ENCODE results near the gene SLC22A23.

SLC22A23 gene

DNA sequence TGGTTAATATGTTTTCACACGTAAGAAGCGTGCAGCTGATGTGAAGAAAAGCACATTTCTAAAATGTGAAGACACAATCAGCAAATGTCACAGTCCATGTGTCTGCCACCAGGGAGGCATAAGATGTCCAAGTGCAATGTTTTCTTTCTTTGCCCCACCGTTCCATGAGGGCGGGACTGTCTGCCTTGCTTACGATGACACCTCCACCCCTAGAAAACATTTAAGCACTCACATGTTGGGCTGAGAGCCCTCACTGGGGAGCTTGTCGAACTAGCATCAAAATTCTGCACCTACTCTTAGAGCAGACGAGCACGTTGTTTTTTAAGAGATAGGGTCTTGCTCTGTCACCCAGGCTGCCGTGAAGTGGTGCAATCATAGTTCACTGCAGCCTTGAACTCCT is 140.5 kb downstream of the SLC22A23 start:
- no peak overlapping the region for H3K27ac ChIP-seq (ENCODE audit: low read depth, low read length)
- H3K9ac ChIP-seq (ENCODE audit: low read length) = no peak overlapping the region
- H3K36me3 ChIP-seq (ENCODE audit: control insufficient read depth, insufficient read depth, low read length) = peaks cover 4% of the 10 kb centered on the region
- no peaks in the 10 kb centered on the region for H3K27me3 ChIP-seq (ENCODE audit: control insufficient read depth, insufficient read depth, low read length)
- no peaks in the 10 kb centered on the region for H3K4me1 ChIP-seq (ENCODE audit: control insufficient read depth, insufficient read depth, low read length)
- H3K4me3 ChIP-seq (ENCODE audit: low read length) = no peak overlapping the region

DNA sequence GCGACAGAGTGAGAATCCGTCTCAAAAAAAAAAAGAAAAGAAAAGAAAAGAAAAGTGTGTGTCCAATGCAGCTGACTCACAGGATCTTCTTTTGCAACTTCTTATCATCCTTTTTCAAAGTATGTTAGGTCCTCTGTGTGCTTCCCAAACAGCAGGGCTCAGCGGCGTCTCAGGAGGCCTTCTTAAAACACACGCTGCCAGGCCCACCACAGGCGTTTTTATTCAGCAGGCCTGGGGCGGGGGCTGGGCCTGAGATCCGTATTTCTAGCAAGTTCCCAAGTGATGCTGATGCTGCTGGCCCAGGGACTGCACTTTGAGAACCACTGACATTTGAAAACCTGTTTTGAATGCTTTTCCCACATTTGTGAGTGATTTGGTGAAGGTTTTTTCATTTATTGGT is 141.0 kb downstream of the SLC22A23 start:
- H3K4me3 ChIP-seq (ENCODE audit: low read length) = no peak overlapping the region
- no peaks in the 10 kb centered on the region for H3K4me1 ChIP-seq (ENCODE audit: control insufficient read depth, insufficient read depth, low read length)
- peaks cover 4% of the 10 kb centered on the region for H3K36me3 ChIP-seq (ENCODE audit: control insufficient read depth, insufficient read depth, low read length)
- no peak overlapping the region for H3K27ac ChIP-seq (ENCODE audit: low read depth, low read length)
- H3K27me3 ChIP-seq (ENCODE audit: control insufficient read depth, insufficient read depth, low read length) = no peaks in the 10 kb centered on the region
- H3K9ac ChIP-seq (ENCODE audit: low read length) = no peak overlapping the region

DNA sequence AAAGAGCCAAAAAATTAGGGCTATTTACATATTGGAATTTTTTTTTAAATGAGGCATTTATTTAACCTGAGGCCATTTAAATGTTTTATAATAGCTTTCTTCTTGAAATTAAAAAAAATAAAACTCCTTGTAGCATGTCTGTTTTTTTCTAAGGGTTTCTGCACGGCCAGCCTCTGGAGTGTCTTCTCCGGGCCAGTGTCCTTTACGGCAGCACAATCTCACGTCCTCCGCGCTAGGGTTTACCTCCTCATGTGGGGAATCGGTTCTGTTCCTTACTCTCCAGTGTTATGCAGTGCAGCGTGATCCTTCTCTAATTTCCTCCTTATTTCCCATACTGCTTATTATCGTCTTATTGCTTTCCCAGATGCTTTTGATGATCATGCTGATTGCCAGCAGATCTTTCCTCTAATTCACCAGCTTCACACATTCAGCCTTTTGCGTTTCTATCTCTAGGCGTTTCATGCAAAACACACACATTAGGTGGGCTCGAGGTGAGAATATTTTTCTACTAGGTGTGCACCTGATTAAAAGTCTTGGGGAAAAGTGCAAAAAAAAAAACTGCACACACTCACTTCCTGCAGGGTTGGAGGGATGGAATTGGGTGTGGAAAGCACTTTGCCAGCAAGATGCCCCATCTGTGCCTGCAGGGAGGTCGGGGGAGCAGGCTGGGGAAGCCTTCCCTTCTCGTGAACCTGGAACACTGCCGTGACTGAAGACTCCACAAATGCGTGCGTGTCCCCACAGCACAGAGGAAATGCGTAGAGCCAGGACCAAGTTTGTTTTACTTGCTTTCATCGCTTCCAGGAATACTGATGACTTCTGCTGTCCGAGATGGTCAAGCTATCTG is 142.0 kb downstream of the SLC22A23 start:
- H3K27me3 ChIP-seq (ENCODE audit: control insufficient read depth, insufficient read depth, low read length) = no peaks in the 10 kb centered on the region
- H3K27ac ChIP-seq (ENCODE audit: low read depth, low read length) = no peak overlapping the region
- H3K4me1 ChIP-seq (ENCODE audit: control insufficient read depth, insufficient read depth, low read length) = no peaks in the 10 kb centered on the region
- no peak overlapping the region for H3K4me3 ChIP-seq (ENCODE audit: low read length)
- no peak overlapping the region for H3K9ac ChIP-seq (ENCODE audit: low read length)
- peaks cover 4% of the 10 kb centered on the region for H3K36me3 ChIP-seq (ENCODE audit: control insufficient read depth, insufficient read depth, low read length)

DNA sequence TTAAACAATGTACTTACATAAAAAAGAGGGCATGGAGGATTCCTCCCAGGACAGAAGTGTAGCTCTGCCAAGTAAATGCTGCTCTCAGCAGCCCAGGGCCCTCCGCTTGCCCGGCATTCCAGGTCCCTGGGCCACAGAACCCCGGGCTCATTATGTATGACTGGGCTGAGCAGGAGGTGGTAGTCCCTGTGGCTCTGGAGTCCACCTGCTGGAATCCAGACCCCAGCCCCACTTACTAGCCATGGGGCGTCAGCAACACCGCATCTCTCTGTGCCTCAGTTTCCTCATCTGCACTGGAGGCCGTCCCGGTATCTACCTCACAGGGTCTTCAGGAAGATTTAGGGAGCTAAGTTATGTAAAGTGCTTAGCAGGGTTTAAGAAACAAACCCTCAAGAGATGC is 142.7 kb downstream of the SLC22A23 start:
- Histone ChIP-seq H3K27me3 (ENCODE audit: control insufficient read depth, insufficient read depth, low read length) (no peaks in the 10 kb centered on the region), H3K36me3 (ENCODE audit: control insufficient read depth, insufficient read depth, low read length) (peaks cover 4% of the 10 kb centered on the region), H3K9ac (ENCODE audit: low read length) (no peak overlapping the region), H3K4me1 (ENCODE audit: control insufficient read depth, insufficient read depth, low read length) (no peaks in the 10 kb centered on the region), H3K4me3 (ENCODE audit: low read length) (no peak overlapping the region), H3K27ac (ENCODE audit: low read depth, low read length) (no peak overlapping the region)

DNA sequence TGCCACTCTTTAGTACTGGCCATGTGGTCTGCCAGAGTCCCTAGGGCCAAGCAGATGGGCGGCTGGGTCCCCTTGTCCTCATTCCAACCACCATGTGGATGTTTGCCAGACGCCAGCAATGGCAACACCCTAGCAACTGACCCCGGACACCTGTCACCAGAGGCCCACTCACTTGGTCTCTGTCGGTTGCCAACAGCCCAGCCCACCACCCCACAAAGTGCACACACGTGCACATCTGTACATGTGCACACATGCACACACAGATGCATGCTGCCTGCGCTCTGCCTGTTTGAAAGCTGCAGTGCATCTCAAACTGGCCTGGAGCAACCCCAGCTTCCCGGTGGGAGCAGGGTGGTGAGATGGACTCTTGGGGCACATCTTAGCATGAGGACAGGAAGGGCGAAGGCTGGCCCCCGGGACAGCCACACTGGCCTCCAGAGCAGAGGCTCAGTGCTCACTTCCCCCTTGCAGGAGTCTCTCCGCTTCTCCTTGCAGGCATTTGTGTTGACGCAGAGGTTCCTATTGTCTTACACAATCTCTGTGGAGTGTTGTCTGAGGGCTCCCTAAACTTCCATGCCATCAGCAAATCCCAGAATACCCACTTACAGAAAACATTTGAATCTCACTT is 144.1 kb downstream of the SLC22A23 start:
- H3K4me3 ChIP-seq (ENCODE audit: low read length) = no peak overlapping the region
- H3K4me1 ChIP-seq (ENCODE audit: control insufficient read depth, insufficient read depth, low read length) = no peaks in the 10 kb centered on the region
- H3K27me3 ChIP-seq (ENCODE audit: control insufficient read depth, insufficient read depth, low read length) = no peaks in the 10 kb centered on the region
- no peaks in the 10 kb centered on the region for H3K36me3 ChIP-seq (ENCODE audit: control insufficient read depth, insufficient read depth, low read length)
- no peak overlapping the region for H3K27ac ChIP-seq (ENCODE audit: low read depth, low read length)
- H3K9ac ChIP-seq (ENCODE audit: low read length) = no peak overlapping the region

DNA sequence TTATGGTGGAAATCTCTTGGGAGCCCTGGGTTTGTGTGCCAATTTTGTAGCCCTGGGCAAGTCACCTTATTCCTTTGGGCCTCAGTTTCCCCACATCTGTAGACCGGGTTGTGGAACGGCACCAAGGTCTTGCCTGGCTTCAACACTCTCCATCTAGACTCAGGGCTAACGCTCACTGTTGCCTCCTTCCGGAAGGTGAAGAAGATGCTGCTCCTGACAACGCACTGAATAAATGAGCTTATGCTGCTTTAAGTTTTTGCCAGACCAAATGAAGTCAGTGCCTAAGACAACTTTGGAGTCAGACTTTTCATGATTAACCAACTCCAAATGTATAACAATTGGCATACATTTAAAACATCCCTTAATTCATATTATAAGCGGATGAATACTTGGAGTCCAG is 145.0 kb downstream of the SLC22A23 start:
- Histone ChIP-seq H3K27me3 (ENCODE audit: control insufficient read depth, insufficient read depth, low read length) (no peaks in the 10 kb centered on the region), H3K27ac (ENCODE audit: low read depth, low read length) (no peak overlapping the region), H3K4me1 (ENCODE audit: control insufficient read depth, insufficient read depth, low read length) (no peaks in the 10 kb centered on the region), H3K9ac (ENCODE audit: low read length) (no peak overlapping the region), H3K4me3 (ENCODE audit: low read length) (no peak overlapping the region), H3K36me3 (ENCODE audit: control insufficient read depth, insufficient read depth, low read length) (no peaks in the 10 kb centered on the region)

DNA sequence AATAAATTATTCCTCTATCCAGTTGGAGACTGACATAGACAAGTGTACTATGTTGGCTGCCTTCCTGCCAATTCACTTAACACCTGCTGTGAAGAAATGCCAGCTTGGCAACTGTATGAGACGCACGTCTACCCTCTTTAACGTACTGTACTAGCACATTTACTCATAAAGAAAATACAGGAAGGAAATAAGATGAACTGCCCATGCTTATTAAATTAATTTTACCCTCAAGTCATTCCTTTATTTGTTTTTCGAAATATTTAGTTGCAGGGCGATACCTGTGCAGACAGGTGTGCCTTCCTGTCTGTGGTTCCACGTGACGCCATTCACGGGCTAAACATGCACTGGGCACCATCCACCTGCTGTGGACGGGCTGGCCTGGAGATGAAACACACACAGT is 146.1 kb downstream of the SLC22A23 start:
- H3K36me3 ChIP-seq (ENCODE audit: control insufficient read depth, insufficient read depth, low read length) = no peaks in the 10 kb centered on the region
- H3K9ac ChIP-seq (ENCODE audit: low read length) = no peak overlapping the region
- H3K27me3 ChIP-seq (ENCODE audit: control insufficient read depth, insufficient read depth, low read length) = no peaks in the 10 kb centered on the region
- H3K4me1 ChIP-seq (ENCODE audit: control insufficient read depth, insufficient read depth, low read length) = no peaks in the 10 kb centered on the region
- H3K4me3 ChIP-seq (ENCODE audit: low read length) = no peak overlapping the region
- no peak overlapping the region for H3K27ac ChIP-seq (ENCODE audit: low read depth, low read length)

DNA sequence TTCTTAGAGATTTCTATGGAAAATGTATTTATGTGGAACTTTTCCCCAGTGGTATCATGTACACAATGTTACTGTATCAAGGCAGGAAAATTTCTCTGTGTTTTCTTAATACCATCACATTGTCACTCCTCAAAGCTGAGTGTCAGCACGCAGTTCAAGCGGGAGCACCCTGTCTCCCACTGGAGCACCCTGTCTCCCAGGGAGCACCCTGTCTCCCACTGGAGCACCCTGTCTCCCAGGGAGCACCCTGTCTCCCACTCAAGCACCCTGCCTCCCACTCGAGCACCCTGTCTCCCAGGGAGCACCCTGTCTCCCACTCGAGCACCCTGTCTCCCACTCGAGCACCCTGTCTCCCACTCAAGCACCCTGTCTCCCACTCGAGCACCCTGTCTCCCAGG is 146.8 kb downstream of the SLC22A23 start:
- Histone ChIP-seq H3K36me3 (ENCODE audit: control insufficient read depth, insufficient read depth, low read length) (no peaks in the 10 kb centered on the region), H3K4me3 (ENCODE audit: low read length) (no peak overlapping the region), H3K27ac (ENCODE audit: low read depth, low read length) (no peak overlapping the region), H3K9ac (ENCODE audit: low read length) (no peak overlapping the region), H3K27me3 (ENCODE audit: control insufficient read depth, insufficient read depth, low read length) (no peaks in the 10 kb centered on the region), H3K4me1 (ENCODE audit: control insufficient read depth, insufficient read depth, low read length) (no peaks in the 10 kb centered on the region)

DNA sequence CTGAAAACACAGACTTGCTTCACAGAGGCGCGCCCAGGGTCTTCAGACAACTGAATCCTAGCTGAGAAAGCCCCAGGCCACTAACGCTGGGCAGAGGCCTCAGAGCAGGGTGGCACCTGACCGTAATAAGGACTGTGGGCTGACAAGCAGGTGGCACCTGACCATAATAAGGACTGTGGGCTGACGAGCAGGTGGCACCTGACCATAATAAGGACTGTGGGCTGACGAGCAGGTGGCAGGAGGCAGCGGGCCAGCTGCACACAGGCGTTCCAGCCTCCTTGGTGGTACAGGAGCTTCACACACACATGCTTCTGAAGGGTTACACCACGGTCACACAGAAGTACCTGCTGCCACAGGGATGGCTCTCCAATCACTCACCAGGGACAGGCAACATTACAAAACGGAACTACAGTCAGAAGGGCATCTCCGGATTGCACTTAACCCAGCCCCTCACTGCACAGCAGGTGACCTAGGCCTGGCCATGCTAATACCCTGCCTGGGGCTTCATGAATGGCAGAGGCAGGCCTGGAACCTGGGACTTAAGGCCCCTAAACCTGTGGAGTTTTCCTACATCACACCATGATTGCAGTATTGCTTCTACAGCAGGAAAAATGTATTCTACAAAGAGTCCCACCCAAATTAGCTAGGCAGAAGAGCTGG is 147.3 kb downstream of the SLC22A23 start:
- Histone ChIP-seq H3K36me3 (ENCODE audit: control insufficient read depth, insufficient read depth, low read length) (no peaks in the 10 kb centered on the region), H3K4me1 (ENCODE audit: control insufficient read depth, insufficient read depth, low read length) (no peaks in the 10 kb centered on the region), H3K27me3 (ENCODE audit: control insufficient read depth, insufficient read depth, low read length) (no peaks in the 10 kb centered on the region), H3K27ac (ENCODE audit: low read depth, low read length) (no peak overlapping the region), H3K9ac (ENCODE audit: low read length) (no peak overlapping the region), H3K4me3 (ENCODE audit: low read length) (no peak overlapping the region)

DNA sequence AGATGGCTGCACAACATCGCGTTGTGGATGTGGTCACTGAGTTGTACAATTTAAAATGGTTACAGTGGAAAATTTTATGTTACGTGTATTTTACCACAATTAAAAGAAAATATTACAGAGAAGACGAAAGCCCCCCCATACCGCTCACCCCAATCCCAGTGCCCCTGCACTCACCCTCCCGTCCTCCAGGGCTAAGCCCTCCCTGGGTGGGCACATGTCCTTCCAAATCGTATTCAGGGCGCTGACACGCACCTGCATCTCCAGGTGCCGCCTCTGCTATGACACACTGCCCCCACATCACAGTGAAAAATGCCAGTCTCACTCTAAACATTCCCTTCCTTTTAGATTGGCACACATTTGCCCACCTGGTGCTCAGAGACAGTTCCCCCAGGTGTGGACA is 148.7 kb downstream of the SLC22A23 start:
- Histone ChIP-seq H3K4me3 (ENCODE audit: low read length) (no peak overlapping the region), H3K27ac (ENCODE audit: low read depth, low read length) (no peak overlapping the region), H3K4me1 (ENCODE audit: control insufficient read depth, insufficient read depth, low read length) (no peaks in the 10 kb centered on the region), H3K36me3 (ENCODE audit: control insufficient read depth, insufficient read depth, low read length) (peaks cover 4% of the 10 kb centered on the region), H3K9ac (ENCODE audit: low read length) (no peak overlapping the region), H3K27me3 (ENCODE audit: control insufficient read depth, insufficient read depth, low read length) (no peaks in the 10 kb centered on the region)

DNA sequence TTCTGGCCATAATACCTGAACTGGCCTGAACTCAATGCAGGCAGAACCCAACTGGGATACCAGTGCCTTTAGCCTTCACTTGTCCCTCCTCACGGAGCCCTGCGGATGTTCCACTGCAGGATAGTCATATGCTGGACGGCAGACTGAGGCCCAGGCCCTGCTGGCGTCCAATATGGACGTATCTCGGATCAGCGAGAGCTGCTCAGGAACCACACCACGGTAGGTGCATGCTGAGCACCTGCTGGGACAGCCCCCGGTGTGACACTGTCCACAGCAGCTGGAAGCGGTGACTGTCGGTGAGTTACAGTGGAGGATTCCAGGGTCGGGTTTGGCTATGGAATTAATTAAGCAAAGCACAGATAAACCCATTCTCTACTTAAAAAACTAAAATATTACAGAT is 149.4 kb downstream of the SLC22A23 start:
- no peak overlapping the region for H3K4me3 ChIP-seq (ENCODE audit: low read length)
- no peak overlapping the region for H3K9ac ChIP-seq (ENCODE audit: low read length)
- H3K27me3 ChIP-seq (ENCODE audit: control insufficient read depth, insufficient read depth, low read length) = no peaks in the 10 kb centered on the region
- H3K27ac ChIP-seq (ENCODE audit: low read depth, low read length) = no peak overlapping the region
- peaks cover 4% of the 10 kb centered on the region for H3K36me3 ChIP-seq (ENCODE audit: control insufficient read depth, insufficient read depth, low read length)
- no peaks in the 10 kb centered on the region for H3K4me1 ChIP-seq (ENCODE audit: control insufficient read depth, insufficient read depth, low read length)

DNA sequence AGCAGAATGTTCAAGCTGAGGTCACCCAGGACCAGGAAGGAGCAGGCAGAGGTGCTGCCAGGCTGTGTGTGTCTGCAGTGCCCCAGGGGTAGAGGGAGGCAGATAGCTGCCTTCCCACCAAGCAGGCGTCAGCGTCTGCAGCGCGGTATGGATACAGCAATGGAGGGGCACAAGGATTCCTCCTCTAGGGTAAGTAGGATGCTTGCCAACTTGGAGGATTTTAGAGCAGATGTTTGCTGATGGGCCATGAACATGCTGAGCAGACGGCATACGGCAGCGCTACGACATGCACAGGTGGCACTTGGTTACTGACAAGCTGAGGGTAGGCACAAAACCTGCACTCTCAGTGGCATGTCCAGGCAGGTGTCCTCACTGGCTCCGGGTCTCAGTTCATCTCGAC is 150.0 kb downstream of the SLC22A23 start:
- Histone ChIP-seq H3K27ac (ENCODE audit: low read depth, low read length) (no peak overlapping the region), H3K27me3 (ENCODE audit: control insufficient read depth, insufficient read depth, low read length) (no peaks in the 10 kb centered on the region), H3K9ac (ENCODE audit: low read length) (no peak overlapping the region), H3K36me3 (ENCODE audit: control insufficient read depth, insufficient read depth, low read length) (peaks cover 4% of the 10 kb centered on the region), H3K4me1 (ENCODE audit: control insufficient read depth, insufficient read depth, low read length) (no peaks in the 10 kb centered on the region), H3K4me3 (ENCODE audit: low read length) (no peak overlapping the region)

Data from rectal smooth muscle tissue (tissue), 1 donor.